HEK293T (cell line): Measurements from ENCODE around the gene EPHB1.

Experiments used
- BHLHE40 ChIP-seq: fragments of 450-650 bp; IDR thresholded peaks from 2 replicates; pipeline ENCODE4 v1.6.1; 2016; ENCODE audit warnings: mild to moderate bottlenecking, moderate library complexity, borderline replicate concordance
- FOXA1 ChIP-seq: fragments of 450-650 bp; IDR thresholded peaks from 2 replicates; pipeline ENCODE4 v1.6.1; 2016; ENCODE audit warnings: mild to moderate bottlenecking
- FOXK2 ChIP-seq: fragments of 450-650 bp; IDR thresholded peaks from 2 replicates; pipeline ENCODE4 v1.6.1; 2016; ENCODE audit warnings: mild to moderate bottlenecking
- FOXM1 ChIP-seq: fragments of 450-650 bp; IDR thresholded peaks from 2 replicates; pipeline ENCODE4 v1.6.1; 2017; ENCODE audit warnings: mild to moderate bottlenecking, borderline replicate concordance
- HDGF ChIP-seq: fragments of 450-650 bp; IDR thresholded peaks from 2 replicates; pipeline ENCODE4 v1.6.1; 2017; ENCODE audit warnings: antibody characterized with exemption, borderline replicate concordance
- SP1 ChIP-seq: fragments of 450-650 bp; IDR thresholded peaks from 2 replicates; pipeline ENCODE4 v1.6.1; 2017
- TARDBP ChIP-seq: fragments of 450-650 bp; IDR thresholded peaks from 2 replicates; pipeline ENCODE4 v1.6.1; 2016
- ZNF384 ChIP-seq: fragments of 450-650 bp; IDR thresholded peaks from 2 replicates; pipeline ENCODE4 v1.6.1; 2016

- no peak for TF ChIP-seq SP1
- TF ChIP-seq FOXM1 = no peak
- no peak for TF ChIP-seq ZNF384
- TF ChIP-seq FOXK2 = no peak
- no peak for TF ChIP-seq FOXA1
- TF ChIP-seq TARDBP = no peak
- no peak for TF ChIP-seq BHLHE40
- TF ChIP-seq HDGF = no peak
Measured at GRCh38 chr3:134753999-134754742, 40.9 kb upstream of the EPHB1 start.
